ENCODE results near the gene KDM5B. TPM values are rescaled to one million over a fixed set of nuclear protein-coding genes. Genes with fewer than 3 reads are reported as not detected.

The KDM5B gene
- total and polyA plus RNA-seq, 2 donors from 2014 or later, result 10.7 to 55.5 TPM

GRCh38 chr1:202742496-202742895, 65.7 kb downstream of the KDM5B start:
- TF ChIP-seq, protein P1, sequence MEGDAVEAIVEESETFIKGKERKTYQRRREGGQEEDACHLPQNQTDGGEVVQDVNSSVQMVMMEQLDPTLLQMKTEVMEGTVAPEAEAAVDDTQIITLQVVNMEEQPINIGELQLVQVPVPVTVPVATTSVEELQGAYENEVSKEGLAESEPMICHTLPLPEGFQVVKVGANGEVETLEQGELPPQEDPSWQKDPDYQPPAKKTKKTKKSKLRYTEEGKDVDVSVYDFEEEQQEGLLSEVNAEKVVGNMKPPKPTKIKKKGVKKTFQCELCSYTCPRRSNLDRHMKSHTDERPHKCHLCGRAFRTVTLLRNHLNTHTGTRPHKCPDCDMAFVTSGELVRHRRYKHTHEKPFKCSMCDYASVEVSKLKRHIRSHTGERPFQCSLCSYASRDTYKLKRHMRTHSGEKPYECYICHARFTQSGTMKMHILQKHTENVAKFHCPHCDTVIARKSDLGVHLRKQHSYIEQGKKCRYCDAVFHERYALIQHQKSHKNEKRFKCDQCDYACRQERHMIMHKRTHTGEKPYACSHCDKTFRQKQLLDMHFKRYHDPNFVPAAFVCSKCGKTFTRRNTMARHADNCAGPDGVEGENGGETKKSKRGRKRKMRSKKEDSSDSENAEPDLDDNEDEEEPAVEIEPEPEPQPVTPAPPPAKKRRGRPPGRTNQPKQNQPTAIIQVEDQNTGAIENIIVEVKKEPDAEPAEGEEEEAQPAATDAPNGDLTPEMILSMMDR (IDR thresholded peaks at IDR 0.05; ENCODE audit: borderline replicate concordance, extremely low read depth, insufficient read depth), result no peak
- intact Hi-C loops (cut with DNase I), result no loop called here
- H3K9ac ChIP-seq (ENCODE audit: low read length in 3 of 3), result no peak overlapping the region
- DNase-seq (no peak), FAIRE-seq (no peak)
- H3K4me3 ChIP-seq (ENCODE audit: low read length in 3 of 3), result no peak overlapping the region
- H3K27me3 ChIP-seq (ENCODE audit: control insufficient read depth, insufficient read depth, low read length), result no peaks in the 10 kb centered on the region
- H3K4me1 ChIP-seq (ENCODE audit: control insufficient read depth in 2 of 3, insufficient read depth in 2 of 3, low read depth in 1 of 3, low read length in 3 of 3), result no peaks in the 10 kb centered on the region
- H3K27ac ChIP-seq (ENCODE audit: low read depth in 2 of 2, low read length in 2 of 2), result no peak overlapping the region
- peaks cover 0 to 1% (median 0%) of the 10 kb centered on the region in 3 donors for H3K9me3 ChIP-seq (ENCODE audit: control insufficient read depth in 2 of 3, insufficient read depth in 1 of 3, low read length in 3 of 3)
- H3K36me3 ChIP-seq (ENCODE audit: control insufficient read depth in 2 of 3, insufficient read depth in 3 of 3, low read length in 3 of 3), result peaks cover 26 to 44% (median 27%) of the 10 kb centered on the region in 3 donors

GRCh38 chr1:202733251-202733650, 75.0 kb downstream of the KDM5B start:
- Histone ChIP-seq H3K4me3 (ENCODE audit: low read length in 3 of 3) (no peak overlapping the region), H3K36me3 (ENCODE audit: control insufficient read depth in 2 of 3, insufficient read depth in 3 of 3, low read length in 3 of 3) (peaks cover 23 to 74% (median 48%) of the 10 kb centered on the region in 3 donors), H3K27me3 (ENCODE audit: control insufficient read depth, insufficient read depth, low read length) (no peaks in the 10 kb centered on the region), H3K27ac (ENCODE audit: low read depth in 2 of 2, low read length in 2 of 2) (no peak overlapping the region), H3K9ac (ENCODE audit: low read length in 3 of 3) (no peak overlapping the region), H3K9me3 (ENCODE audit: control insufficient read depth in 2 of 3, insufficient read depth in 1 of 3, low read length in 3 of 3) (no peaks in the 10 kb centered on the region), H3K4me1 (ENCODE audit: control insufficient read depth in 2 of 3, insufficient read depth in 2 of 3, low read depth in 1 of 3, low read length in 3 of 3) (no peaks in the 10 kb centered on the region)
- FAIRE-seq (no peak), DNase-seq (no peak)
- intact Hi-C loops (cut with DNase I), result no loop called here
- TF ChIP-seq, protein P1 (IDR thresholded peaks at IDR 0.05; ENCODE audit: borderline replicate concordance, extremely low read depth, insufficient read depth), result no peak

DNA sequence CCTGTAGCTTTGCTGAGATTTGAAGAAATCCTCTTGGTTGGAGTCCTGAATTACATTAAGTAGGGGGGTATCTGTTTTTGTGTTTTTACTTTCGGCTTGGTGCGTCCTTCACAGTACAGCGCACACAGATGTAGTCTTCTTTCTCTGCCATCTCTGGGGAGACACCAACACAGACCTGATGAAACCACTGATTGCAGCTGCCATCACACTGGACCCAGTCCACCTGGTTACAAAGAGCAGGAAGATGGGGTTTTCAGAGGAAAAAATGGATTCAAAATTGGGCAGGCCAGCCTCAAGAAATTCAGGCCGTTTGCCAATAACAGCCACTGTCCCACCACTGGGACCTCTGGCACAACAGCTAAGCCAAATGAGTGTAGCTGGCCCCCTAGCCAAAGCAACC, 79.3 kb downstream of the KDM5B start:
- no peak for DNase-seq
- Histone ChIP-seq H3K9me3 (ENCODE audit: control insufficient read depth in 2 of 3, insufficient read depth in 1 of 3, low read length in 3 of 3) (no peaks in the 10 kb centered on the region), H3K36me3 (ENCODE audit: control insufficient read depth in 2 of 3, insufficient read depth in 3 of 3, low read length in 3 of 3) (peaks cover 12 to 71% (median 42%) of the 10 kb centered on the region in 3 donors), H3K9ac (ENCODE audit: low read length in 3 of 3) (no peak overlapping the region), H3K27ac (ENCODE audit: low read depth in 2 of 2, low read length in 2 of 2) (no peak overlapping the region), H3K4me1 (ENCODE audit: control insufficient read depth in 2 of 3, insufficient read depth in 2 of 3, low read depth in 1 of 3, low read length in 3 of 3) (peaks cover 0 to 11% (median 3%) of the 10 kb centered on the region in 3 donors), H3K27me3 (ENCODE audit: control insufficient read depth, insufficient read depth, low read length) (no peaks in the 10 kb centered on the region), H3K4me3 (ENCODE audit: low read length in 3 of 3) (no peak overlapping the region)
- no peak for FAIRE-seq
- intact Hi-C loops (cut with DNase I), result no loop called here
- TF ChIP-seq, protein P1 (IDR thresholded peaks at IDR 0.05; ENCODE audit: borderline replicate concordance, extremely low read depth, insufficient read depth), result no peak

DNA sequence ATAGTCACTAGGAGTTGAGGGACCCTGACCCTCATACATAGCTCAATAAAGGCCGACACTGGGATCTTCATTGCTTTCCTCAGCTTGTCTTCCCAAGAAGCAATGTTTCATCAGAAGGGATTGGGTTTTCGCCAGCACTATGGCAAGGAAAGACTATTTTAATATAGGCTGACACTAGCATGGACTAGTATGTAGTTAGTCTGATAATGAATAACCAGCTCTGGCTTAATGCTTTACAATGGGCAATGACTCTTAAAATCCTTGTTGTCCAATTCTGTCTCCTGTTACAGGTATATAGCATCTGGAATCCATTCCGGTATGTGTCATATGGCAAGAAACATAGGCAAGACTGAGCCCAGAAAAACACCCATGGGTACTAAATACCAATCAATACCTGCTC, 82.7 kb downstream of the KDM5B start:
- TF ChIP-seq, protein P1 (IDR thresholded peaks at IDR 0.05; ENCODE audit: borderline replicate concordance, extremely low read depth, insufficient read depth), result no peak
- FAIRE-seq, result no peak
- intact Hi-C loops (cut with DNase I), result no loop called here

More for the DNA sequence above, 82.7 kb downstream of the KDM5B start:
- H3K4me1 ChIP-seq (ENCODE audit: control insufficient read depth in 2 of 3, insufficient read depth in 2 of 3, low read depth in 1 of 3, low read length in 3 of 3), result peaks cover 0 to 11% (median 3%) of the 10 kb centered on the region in 3 donors
- peak in 2 of 5 donors; percentile 40 to 56 for DNase-seq
- no peaks in the 10 kb centered on the region for H3K27me3 ChIP-seq (ENCODE audit: control insufficient read depth, insufficient read depth, low read length)
- no peak overlapping the region for H3K9ac ChIP-seq (ENCODE audit: low read length in 3 of 3)
- peak overlapping the region in 1 of 3 donors; percentile 13 for H3K4me3 ChIP-seq (ENCODE audit: low read length in 3 of 3)
- peaks cover 2 to 37% (median 16%) of the 10 kb centered on the region in 3 donors for H3K36me3 ChIP-seq (ENCODE audit: control insufficient read depth in 2 of 3, insufficient read depth in 3 of 3, low read length in 3 of 3)
- no peaks in the 10 kb centered on the region for H3K9me3 ChIP-seq (ENCODE audit: control insufficient read depth in 2 of 3, insufficient read depth in 1 of 3, low read length in 3 of 3)
- no peak overlapping the region for H3K27ac ChIP-seq (ENCODE audit: low read depth in 2 of 2, low read length in 2 of 2)

Measured in kidney (tissue), 14 donors.